ENCODE measurements around the gene DIP2C.
"Not testable (repeated sequence)": the region's sequence is repeated elsewhere in the genome, so short reads cannot be mapped to it uniquely, and the experiment has no call there.

DIP2C gene

DNA sequence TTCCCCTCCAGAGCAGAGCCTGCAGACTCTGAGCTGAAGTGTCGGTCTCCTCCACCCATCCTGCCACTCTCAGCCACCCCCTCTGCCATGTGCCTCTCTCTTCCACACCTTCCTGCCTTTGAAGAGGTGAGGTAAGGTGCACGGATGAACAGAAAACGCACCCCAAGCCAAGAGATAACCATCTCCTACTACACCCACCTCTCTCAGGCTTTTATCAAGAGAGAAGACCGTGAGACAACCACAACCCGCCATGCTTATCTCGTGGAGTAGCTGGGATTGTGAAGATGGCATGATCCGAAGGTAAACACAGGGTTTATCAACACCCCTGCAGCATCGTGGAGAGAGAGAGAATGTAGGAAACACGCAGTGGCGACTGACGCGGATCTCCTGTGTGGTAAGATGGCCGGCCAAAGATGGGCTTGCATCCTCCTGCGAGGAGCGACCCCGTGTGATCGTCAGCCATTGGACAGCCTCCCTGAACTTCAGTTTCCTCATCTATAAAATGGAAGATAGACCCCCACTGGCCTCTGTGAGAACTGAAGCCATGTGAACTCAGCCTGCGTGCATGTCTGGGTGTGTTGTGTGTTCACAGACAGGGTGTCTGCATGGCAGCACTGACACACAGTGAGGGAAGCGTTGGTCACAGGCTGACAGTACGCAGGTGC is 219.0 kb downstream of the DIP2C start:
- no peak for DNase-seq

GRCh38 chr10:469947-470338 is 219.5 kb downstream of the DIP2C start:
- no peak for DNase-seq

DNA sequence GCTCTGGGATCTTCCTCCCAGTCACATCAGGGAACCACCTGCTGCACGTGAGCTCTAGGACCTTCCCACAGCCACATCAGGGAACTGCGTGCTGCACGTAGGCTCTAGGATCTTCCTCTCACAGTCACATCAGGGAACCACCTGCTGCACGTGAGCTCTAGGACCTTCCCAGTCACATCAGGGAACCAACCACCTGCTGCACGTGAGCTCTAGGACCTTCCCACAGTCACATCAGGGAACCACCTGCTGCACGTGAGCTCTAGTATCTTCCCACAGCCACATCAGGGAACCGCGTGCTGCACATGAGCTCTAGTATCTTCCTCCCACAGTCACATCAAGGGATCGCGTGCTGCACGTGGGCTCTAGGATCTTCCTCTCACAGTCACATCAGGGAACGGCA is 229.7 kb downstream of the DIP2C start:
- DNase-seq, result no peak

GRCh38 chr10:458421-458851 is 231.0 kb downstream of the DIP2C start:
- no peak for DNase-seq

GRCh38 chr10:456486-456885 is 233.0 kb downstream of the DIP2C start:
- no peak for DNase-seq

GRCh38 chr10:454860-455259 is 234.6 kb downstream of the DIP2C start:
- no peak for DNase-seq

DNA sequence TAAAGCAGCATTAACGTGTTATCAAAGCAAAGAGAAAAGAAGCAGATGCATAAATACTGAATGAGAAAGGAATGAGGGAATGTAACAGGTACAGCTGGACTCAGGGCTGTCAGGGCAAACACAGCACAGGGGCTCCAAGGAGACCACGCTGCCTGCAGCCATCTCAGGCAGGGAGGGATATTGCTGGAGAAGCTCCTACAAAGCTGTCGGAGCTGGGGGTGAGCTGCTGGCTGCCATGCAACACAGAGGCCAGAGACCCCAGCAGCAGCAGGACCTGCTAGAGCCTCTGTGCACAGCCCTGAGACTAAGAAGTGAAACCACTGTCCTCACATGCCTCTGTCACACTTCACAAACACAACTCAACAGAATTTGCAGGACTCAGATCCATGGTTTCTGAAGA is 235.8 kb downstream of the DIP2C start:
- no peak for DNase-seq

DNA sequence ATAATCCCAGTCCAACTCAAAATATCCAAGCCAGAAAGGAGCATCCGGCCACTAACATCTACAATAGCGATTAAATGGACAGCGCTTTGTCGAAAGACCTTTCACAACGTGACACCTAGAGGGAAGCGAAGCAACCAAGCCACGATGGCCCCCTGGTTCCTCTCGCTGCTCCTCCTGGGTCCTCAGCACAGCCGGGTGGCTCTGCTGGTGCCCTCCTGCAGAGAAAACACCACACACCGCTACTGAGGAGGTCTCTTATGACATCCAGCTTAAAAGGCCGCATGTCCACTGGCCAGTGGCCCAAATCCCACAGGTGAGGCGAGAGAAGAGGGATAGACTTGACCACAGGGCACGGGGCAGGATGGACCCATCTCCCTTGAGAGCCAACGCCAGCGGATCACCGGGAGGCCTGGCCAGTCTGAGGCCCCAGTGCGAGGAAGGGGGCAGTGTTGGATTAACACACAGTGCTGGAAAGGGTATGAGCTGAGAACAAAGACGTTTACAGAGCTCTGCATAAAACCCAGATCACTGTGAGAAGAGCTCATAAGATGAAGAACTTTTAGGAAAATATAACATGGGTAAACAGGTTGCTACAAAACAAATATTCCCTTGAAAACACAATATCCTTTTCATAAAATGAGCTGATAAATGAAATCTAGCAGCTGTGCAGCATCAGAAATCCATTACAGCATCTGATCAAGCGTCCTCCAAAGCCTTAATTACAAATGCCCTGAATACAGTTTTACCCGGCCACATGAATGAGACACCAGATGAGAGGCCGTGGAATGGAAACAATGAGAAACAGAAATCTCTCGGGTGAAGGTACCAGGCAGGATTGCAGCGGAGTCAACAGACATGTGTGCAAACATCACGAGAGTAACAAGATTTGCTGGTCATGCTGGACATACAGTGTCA is 236.7 kb downstream of the DIP2C start:
- no peak for DNase-seq

GRCh38 chr10:451856-452255 is 237.6 kb downstream of the DIP2C start:
- no peak for DNase-seq

- no peak for DNase-seq
Measured at GRCh38 chr10:451021-451471, 238.4 kb downstream of the DIP2C start.

DNA sequence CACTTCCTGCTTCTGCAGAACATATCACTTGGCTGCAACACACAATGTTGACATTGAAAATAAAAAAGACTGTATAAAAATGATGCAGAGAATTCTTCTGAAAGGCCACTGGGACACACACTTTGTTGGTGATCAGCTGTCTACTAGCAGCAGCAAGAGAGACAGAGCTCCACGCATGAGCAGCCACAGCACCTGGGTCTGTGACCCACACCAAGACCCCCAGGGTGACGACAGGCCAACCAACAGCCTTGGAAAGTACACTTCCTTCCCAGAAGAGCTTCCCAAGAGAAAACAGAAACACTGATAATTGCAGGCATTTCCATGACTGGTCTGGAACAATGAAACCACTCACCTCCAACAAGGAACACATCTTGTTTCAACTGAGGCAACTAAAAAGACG is 239.0 kb downstream of the DIP2C start:
- no peak for DNase-seq

GRCh38 chr10:449331-449730 is 240.1 kb downstream of the DIP2C start:
- DNase-seq, result not testable (repeated sequence)

GRCh38 chr10:443459-443858 is 246.0 kb downstream of the DIP2C start:
- DNase-seq, result no peak

- no peak for DNase-seq
Measured at GRCh38 chr10:442209-442608, 247.3 kb downstream of the DIP2C start.

DNA sequence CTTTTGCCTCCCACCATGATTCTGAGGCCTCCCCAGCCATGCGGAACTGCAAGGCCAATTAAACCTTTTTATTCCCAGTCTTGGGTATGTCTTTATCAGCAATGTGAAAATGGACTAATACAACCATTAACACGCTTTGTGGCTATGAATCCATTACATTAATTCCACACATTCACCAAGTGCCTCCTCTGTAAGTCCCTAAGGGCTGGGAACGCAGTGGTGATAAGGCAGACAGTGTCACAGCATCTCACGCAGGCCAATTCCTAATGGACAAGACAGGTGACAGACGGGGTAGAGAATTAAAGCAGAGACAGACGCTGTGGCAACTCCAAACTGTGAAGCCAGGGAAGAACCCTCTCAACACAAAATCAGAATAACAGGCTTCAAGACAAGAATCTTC is 247.8 kb downstream of the DIP2C start:
- DNase-seq, result no peak

DNA sequence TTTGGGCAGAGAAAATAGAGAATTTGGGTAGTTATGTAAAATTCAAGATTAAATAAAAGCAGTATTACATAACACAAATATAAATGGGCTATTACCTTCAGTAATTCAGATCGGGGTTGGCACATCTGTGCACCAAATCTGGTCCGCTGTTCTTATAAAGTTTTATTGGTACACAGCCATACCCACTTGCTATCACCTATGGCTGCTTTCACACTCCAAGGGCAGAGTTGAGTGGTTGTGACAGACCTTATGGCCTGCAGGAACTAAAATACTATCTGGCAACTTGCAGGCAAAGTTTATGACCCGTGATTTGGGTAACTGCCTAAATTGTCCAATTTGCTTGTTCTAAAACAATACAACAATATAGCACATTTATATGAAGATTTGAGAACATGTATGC is 249.3 kb downstream of the DIP2C start:
- DNase-seq, result no peak

DNA sequence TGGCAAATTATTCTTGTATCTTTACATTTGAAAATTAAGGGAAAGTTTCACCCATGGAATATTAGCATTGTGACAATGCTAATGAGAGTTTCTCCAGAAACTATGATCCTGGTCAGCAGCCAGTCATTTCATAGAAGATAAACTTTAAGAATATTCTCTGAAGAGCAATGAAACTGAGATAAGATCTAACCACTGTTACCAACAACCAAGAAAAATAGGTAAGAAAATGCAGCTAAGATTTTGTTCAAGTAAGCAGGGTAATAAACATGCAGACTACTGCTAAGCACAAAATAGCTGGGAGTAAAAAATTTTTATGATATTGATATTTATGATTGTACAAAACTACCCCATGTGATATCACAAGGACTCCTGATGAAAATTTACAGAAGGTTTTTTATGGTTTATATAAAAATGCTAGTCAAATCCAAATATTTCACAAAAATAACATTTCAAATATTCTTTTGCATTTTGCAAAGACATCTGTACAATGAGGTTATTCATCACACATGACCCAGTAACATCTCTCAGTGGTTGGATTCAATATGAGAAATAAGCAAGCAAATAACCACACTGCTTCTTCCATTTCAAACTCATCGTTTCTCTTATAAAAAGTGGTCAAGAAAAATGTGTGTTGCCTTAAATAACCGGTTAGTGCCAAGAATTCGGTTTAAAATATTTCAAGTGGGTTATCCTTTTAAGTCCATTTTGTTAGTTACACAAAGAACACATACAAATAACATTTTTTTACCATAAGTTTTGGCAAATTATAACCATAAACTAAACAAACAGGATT is 251.6 kb downstream of the DIP2C start:
- no peak for DNase-seq

- no peak for DNase-seq
Measured at GRCh38 chr10:436911-437665, 252.4 kb downstream of the DIP2C start.

DNA sequence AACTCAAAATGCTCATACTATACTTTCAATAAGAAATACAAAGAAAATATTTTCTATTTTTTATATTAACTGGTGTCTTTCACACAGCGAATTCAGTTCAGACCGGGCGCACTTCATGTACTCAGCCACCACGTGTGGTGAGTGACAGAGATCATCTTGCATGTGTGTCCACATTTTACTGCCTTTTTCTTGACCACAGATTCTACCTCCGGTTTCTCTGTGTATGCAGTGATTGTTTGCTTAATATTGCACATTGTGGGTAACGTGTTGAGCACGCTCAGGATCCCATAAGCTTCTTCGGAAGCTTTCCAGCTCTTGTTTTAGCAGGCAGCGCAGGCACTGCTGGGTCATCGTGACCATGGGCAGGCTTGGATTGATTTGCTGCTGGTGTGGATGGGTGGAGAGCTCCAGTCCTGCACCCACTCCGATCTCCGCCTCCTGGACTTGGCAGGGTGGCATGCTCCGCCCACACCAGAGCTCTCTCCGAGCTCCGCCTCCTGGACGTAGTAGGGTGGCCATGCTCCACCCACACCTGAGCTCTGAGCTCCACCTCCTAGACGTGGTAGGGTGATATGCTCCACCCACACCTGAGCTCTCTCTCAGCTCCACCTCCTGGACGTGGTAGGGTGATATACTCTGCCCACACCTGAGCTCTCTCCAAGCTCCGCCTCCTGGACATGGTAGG is 253.3 kb downstream of the DIP2C start:
- DNase-seq, result no peak

DNA sequence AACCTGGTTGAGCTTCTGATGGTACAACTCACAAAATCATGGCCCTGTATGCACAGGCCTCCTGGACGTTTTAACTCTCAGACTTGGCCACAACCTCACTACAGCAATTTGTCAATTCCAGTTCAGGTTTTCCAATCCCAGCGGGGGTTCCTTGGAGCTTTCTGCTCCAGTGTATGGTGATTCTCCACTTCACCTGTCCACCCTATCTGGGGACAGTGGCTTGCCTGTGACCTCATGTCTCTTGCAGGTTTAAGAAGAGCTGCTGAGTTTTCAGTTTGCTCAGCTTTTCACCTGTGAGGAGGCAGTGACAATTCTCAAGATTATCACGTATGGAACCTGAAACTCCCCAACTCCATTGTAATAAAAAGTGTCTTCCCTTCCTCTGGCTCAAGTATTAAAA is 254.1 kb downstream of the DIP2C start:
- no peak for DNase-seq

GRCh38 chr10:429696-430095 is 259.8 kb downstream of the DIP2C start:
- no peak for DNase-seq
